ENCODE results near the gene CCL24.
"Not testable (repeated sequence)": the region's sequence is repeated elsewhere in the genome, so short reads cannot be mapped to it uniquely, and the experiment has no call there.

Gene CCL24

GRCh38 chr7:75813781-75814236 is at the start of gene CCL24:
TSS of gene CCL24 (minus strand) at chr7:75813806. CDS start at chr7:75813715, 91 bp downstream.
- no peak for DNase-seq

- DNase-seq: no peak
Measured at GRCh38 chr7:75861636-75862035, 48.0 kb upstream of the CCL24 start.

- DNase-seq: no peak
Measured at GRCh38 chr7:75858410-75858809, 44.8 kb upstream of the CCL24 start.

GRCh38 chr7:75856536-75856935 is 42.9 kb upstream of the CCL24 start:
- DNase-seq: no peak

- not testable (repeated sequence) for DNase-seq
Measured at GRCh38 chr7:75854813-75855345, 41.3 kb upstream of the CCL24 start.

- no peak for DNase-seq
Measured at GRCh38 chr7:75854233-75854632, 40.6 kb upstream of the CCL24 start.

- no peak for DNase-seq
Measured at GRCh38 chr7:75850235-75850634, 36.6 kb upstream of the CCL24 start.

- DNase-seq: no peak
Measured at GRCh38 chr7:75849573-75849972, 36.0 kb upstream of the CCL24 start.

- no peak for DNase-seq
Measured at GRCh38 chr7:75847707-75848106, 34.1 kb upstream of the CCL24 start.

GRCh38 chr7:75845132-75845531 is 31.5 kb upstream of the CCL24 start:
- not testable (repeated sequence) for DNase-seq

- DNase-seq: no peak
Measured at GRCh38 chr7:75844158-75844557, 30.6 kb upstream of the CCL24 start.

- no peak for DNase-seq
Measured at GRCh38 chr7:75843613-75844116, 30.1 kb upstream of the CCL24 start.

GRCh38 chr7:75842836-75843446 is 29.3 kb upstream of the CCL24 start:
- no peak for DNase-seq

- DNase-seq: no peak
Measured at GRCh38 chr7:75840029-75840428, 26.4 kb upstream of the CCL24 start.

- DNase-seq: not testable (repeated sequence)
Measured at GRCh38 chr7:75838281-75838930, 24.8 kb upstream of the CCL24 start.

- DNase-seq: no peak
Measured at GRCh38 chr7:75836798-75837197, 23.2 kb upstream of the CCL24 start.

GRCh38 chr7:75835688-75836285 is 22.2 kb upstream of the CCL24 start:
- no peak for DNase-seq

- not testable (repeated sequence) for DNase-seq
Measured at GRCh38 chr7:75833662-75834061, 20.1 kb upstream of the CCL24 start.

- no peak for DNase-seq
Measured at GRCh38 chr7:75830978-75831377, 17.4 kb upstream of the CCL24 start.

- DNase-seq: not testable (repeated sequence)
Measured at GRCh38 chr7:75829656-75830055, 16.1 kb upstream of the CCL24 start.

- DNase-seq: no peak
Measured at GRCh38 chr7:75823198-75823910, 9.7 kb upstream of the CCL24 start.

GRCh38 chr7:75820688-75821087 is 7.1 kb upstream of the CCL24 start:
- no peak for DNase-seq

- no peak for DNase-seq
Measured at GRCh38 chr7:75819711-75820110, 6.1 kb upstream of the CCL24 start.
